NB4 (cell line): Measurements from ENCODE around the gene ARHGEF17.

Experiments used
- CTCF ChIP-seq: IDR thresholded peaks from one replicate; pipeline ENCODE4 v1.5.1; 2012; ENCODE audit warnings: low read depth, low read length
- POLR2A ChIP-seq: IDR thresholded peaks from 2 replicates; pipeline ENCODE4 v1.6.1; 2011; ENCODE audit warnings: mild to moderate bottlenecking; ENCODE audit not compliant: insufficient read length; ENCODE audit errors: extremely low read depth

- TF ChIP-seq CTCF: no peak
- TF ChIP-seq POLR2A: no peak
Measured at GRCh38 chr11:73399636-73400035, 91.6 kb downstream of the ARHGEF17 start.
